ENCODE results near the gene ZCCHC14.

ZCCHC14 gene

GRCh38 chr16:87431926-87432325 lies 60.9 kb downstream of the ZCCHC14 start:
- DNase-seq (ENCODE audit: low read depth): no peak

- no peak for DNase-seq (ENCODE audit: low read depth)
These were observed 66.2 kb downstream of the ZCCHC14 start for GRCh38 chr16:87426423-87427215.

GRCh38 chr16:87425941-87426340 lies 66.9 kb downstream of the ZCCHC14 start:
- DNase-seq (ENCODE audit: low read depth): no peak

GRCh38 chr16:87424266-87424665 lies 68.6 kb downstream of the ZCCHC14 start:
- DNase-seq (ENCODE audit: low read depth): no peak

GRCh38 chr16:87423429-87423828 lies 69.4 kb downstream of the ZCCHC14 start:
- no peak for DNase-seq (ENCODE audit: low read depth)

GRCh38 chr16:87422106-87422505 lies 70.7 kb downstream of the ZCCHC14 start:
- DNase-seq (ENCODE audit: low read depth): no peak

- no peak for DNase-seq (ENCODE audit: low read depth)
These were observed 71.6 kb downstream of the ZCCHC14 start for GRCh38 chr16:87421003-87421912.

GRCh38 chr16:87420026-87421002 lies 72.5 kb downstream of the ZCCHC14 start:
- no peak for DNase-seq (ENCODE audit: low read depth)

- DNase-seq (ENCODE audit: low read depth): no peak
These were observed 74.2 kb downstream of the ZCCHC14 start for GRCh38 chr16:87418644-87419043.

GRCh38 chr16:87418216-87418615 lies 74.6 kb downstream of the ZCCHC14 start:
- no peak for DNase-seq (ENCODE audit: low read depth)

GRCh38 chr16:87417528-87417910 lies 75.3 kb downstream of the ZCCHC14 start:
- no peak for DNase-seq (ENCODE audit: low read depth)

- DNase-seq (ENCODE audit: low read depth): no peak
These were observed 75.8 kb downstream of the ZCCHC14 start for GRCh38 chr16:87416826-87417527.

GRCh38 chr16:87415441-87415840 lies 77.4 kb downstream of the ZCCHC14 start:
- no peak for DNase-seq (ENCODE audit: low read depth)

- no peak for DNase-seq (ENCODE audit: low read depth)
These were observed 78.6 kb downstream of the ZCCHC14 start for GRCh38 chr16:87414251-87414680.

- no peak for DNase-seq (ENCODE audit: low read depth)
These were observed 79.8 kb downstream of the ZCCHC14 start for GRCh38 chr16:87412996-87413421.

- no peak for DNase-seq (ENCODE audit: low read depth)
These were observed 80.3 kb downstream of the ZCCHC14 start for GRCh38 chr16:87412371-87412995.

GRCh38 chr16:87411375-87412271 lies 81.2 kb downstream of the ZCCHC14 start:
- DNase-seq (ENCODE audit: low read depth): no peak

GRCh38 chr16:87410968-87411367 lies 81.9 kb downstream of the ZCCHC14 start:
- no peak for DNase-seq (ENCODE audit: low read depth)

GRCh38 chr16:87410530-87410929 lies 82.3 kb downstream of the ZCCHC14 start:
- DNase-seq (ENCODE audit: low read depth): no peak

GRCh38 chr16:87409781-87410180 lies 83.0 kb downstream of the ZCCHC14 start:
- no peak for DNase-seq (ENCODE audit: low read depth)
